Activated CD4-positive, alpha-beta memory T cell treated with anti-CD3 and anti-CD28 coated beads, Interleukin-2, amount 10 ng/mL, durations not matched to agents 7 days and 5 days (primary cell): ENCODE measurements around the gene LASP1NB.
"Not testable (repeated sequence)": the region's sequence is repeated elsewhere in the genome, so short reads cannot be mapped to it uniquely, and the experiment has no call there.

ENCODE experiments used
- CTCF ChIA-PET: fragments of 350-600 bp; sonication (Branson Sonifier 250); formaldehyde crosslinking; loops from one replicate; lab custom pipeline; 2021; ENCODE audit warnings: antibody characterized with exemption, inconsistent platforms; lab: Charles Lee
- POLR2A ChIA-PET: fragments of 350-600 bp; sonication (Branson Sonifier 250); formaldehyde crosslinking; loops from one replicate; lab custom pipeline; 2021; ENCODE audit warnings: antibody characterized with exemption; lab: Charles Lee
- DNase-seq: peaks from one replicate; pipeline ENCODE4 v3.0.0-alpha.2; 2020
- H3K27ac Mint-ChIP-seq: one replicate; pipeline ENCODE4 v1.8.0; 2021; ENCODE audit warnings: mild to moderate bottlenecking, mixed read lengths
- H3K27me3 Mint-ChIP-seq: one replicate; pipeline ENCODE4 v1.8.0; 2021; ENCODE audit warnings: mixed read lengths
- H3K36me3 Mint-ChIP-seq: one replicate; pipeline ENCODE4 v1.8.0; 2021; ENCODE audit warnings: low read depth, mixed read lengths
- H3K4me1 Mint-ChIP-seq: one replicate; pipeline ENCODE4 v1.8.0; 2021; ENCODE audit warnings: mixed read lengths
- H3K4me3 Mint-ChIP-seq: one replicate; pipeline ENCODE4 v1.8.0; 2021; ENCODE audit warnings: mild to moderate bottlenecking, mixed read lengths
- H3K9me3 Mint-ChIP-seq: one replicate; pipeline ENCODE4 v1.8.0; 2021; ENCODE audit warnings: mixed read lengths

Gene LASP1NB

DNA sequence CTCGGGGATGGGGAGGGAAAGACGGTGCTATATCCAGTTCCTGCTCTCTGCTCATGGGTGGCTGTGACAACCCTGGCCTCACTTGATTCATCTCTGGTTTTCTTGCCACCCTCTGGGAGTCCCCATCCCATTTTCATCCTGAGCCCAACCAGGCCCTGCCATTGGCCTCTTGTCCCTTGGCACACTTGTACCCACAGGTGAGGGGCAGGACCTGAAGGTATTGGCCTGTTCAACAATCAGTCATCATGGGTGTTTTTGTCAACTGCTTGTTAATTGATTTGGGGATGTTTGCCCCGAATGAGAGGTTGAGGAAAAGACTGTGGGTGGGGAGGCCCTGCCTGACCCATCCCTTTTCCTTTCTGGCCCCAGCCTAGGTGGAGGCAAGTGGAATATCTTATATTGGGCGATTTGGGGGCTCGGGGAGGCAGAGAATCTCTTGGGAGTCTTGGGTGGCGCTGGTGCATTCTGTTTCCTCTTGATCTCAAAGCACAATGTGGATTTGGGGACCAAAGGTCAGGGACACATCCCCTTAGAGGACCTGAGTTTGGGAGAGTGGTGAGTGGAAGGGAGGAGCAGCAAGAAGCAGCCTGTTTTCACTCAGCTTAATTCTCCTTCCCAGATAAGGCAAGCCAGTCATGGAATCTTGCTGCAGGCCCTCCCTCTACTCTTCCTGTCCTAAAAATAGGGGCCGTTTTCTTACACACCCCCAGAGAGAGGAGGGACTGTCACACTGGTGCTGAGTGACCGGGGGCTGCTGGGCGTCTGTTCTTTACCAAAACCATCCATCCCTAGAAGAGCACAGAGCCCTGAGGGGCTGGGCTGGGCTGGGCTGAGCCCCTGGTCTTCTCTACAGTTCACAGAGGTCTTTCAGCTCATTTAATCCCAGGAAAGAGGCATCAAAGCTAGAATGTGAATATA, 4.8 kb upstream of the LASP1NB start:
- H3K36me3 Mint-ChIP-seq, result peaks cover 45% of the 10 kb centered on the region
- no peaks in the 10 kb centered on the region for H3K27me3 Mint-ChIP-seq
- POLR2A ChIA-PET, result no interaction called here
- H3K9me3 Mint-ChIP-seq, result no peaks in the 10 kb centered on the region
- H3K27ac Mint-ChIP-seq, result peak overlapping the region; percentile 44
- CTCF ChIA-PET, result no interaction called here
- no peak overlapping the region for H3K4me3 Mint-ChIP-seq
- H3K4me1 Mint-ChIP-seq, result peaks cover 16% of the 10 kb centered on the region
- no peak for DNase-seq

DNA sequence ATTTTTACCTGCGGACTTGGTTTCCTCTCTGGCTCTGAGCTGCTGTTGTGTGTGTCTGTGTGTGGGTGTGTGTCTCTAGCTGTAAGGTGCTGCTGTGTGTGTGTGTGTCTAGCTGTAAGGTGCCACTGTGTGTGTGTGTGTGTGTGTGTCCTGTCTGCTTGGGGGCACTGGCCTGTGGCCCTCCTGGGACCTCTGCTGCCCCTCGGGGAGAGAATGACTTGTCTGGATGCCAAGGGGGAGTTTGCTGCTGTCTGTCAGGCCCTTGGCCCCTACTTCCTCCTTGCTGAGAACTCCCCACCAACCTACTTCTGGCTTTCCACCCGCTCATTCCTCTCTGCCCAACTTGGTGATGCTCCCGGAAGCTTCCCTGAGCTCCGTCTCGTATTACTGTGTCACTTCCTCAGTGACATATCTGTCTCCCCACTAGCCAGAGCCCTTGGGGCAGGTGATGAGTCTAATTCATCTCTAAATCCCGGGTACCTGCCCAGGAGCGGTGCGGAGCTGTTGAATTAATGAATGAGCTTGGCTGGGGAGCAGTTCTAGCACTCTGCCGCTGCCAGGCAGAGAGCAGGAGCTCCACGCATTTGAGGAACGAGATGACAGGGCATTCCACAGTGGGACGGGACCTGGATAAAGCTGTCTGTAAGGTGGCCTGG, 3.5 kb upstream of the LASP1NB start:
- Mint-ChIP-seq H3K36me3 (peaks cover 35% of the 10 kb centered on the region), H3K4me3 (no peak overlapping the region), H3K9me3 (no peaks in the 10 kb centered on the region), H3K27me3 (no peaks in the 10 kb centered on the region), H3K27ac (no peak overlapping the region), H3K4me1 (peaks cover 29% of the 10 kb centered on the region)
- POLR2A ChIA-PET, result interaction anchor here (1.2 to 1.8 kb wide), 2 partner anchors 11 to 51 kb away, joined by 4 to 5 read pairs; no protein-coding TSS in a partner anchor
- CTCF ChIA-PET, result no interaction called here
- DNase-seq, result peak; percentile 15

- DNase-seq, result peak; percentile 15
- ChIA-PET POLR2A (interaction anchor here (1.2 to 4.4 kb wide), 3 partner anchors 10 to 52 kb away, joined by 4 to 20 read pairs (median 5); partner anchors contain the start of gene LASP1), CTCF (interaction anchor here (0.5 to 2.0 kb wide), 7 partner anchors 10 to 242 kb away, joined by 3 to 7 read pairs (median 3); no protein-coding TSS in a partner anchor)
- Mint-ChIP-seq H3K36me3 (peaks cover 26% of the 10 kb centered on the region), H3K27me3 (no peaks in the 10 kb centered on the region), H3K4me1 (peaks cover 29% of the 10 kb centered on the region), H3K4me3 (no peak overlapping the region), H3K27ac (no peak overlapping the region), H3K9me3 (no peaks in the 10 kb centered on the region)
Observed at GRCh38 chr17:38922538-38923297, 2.7 kb upstream of the LASP1NB start.

DNA sequence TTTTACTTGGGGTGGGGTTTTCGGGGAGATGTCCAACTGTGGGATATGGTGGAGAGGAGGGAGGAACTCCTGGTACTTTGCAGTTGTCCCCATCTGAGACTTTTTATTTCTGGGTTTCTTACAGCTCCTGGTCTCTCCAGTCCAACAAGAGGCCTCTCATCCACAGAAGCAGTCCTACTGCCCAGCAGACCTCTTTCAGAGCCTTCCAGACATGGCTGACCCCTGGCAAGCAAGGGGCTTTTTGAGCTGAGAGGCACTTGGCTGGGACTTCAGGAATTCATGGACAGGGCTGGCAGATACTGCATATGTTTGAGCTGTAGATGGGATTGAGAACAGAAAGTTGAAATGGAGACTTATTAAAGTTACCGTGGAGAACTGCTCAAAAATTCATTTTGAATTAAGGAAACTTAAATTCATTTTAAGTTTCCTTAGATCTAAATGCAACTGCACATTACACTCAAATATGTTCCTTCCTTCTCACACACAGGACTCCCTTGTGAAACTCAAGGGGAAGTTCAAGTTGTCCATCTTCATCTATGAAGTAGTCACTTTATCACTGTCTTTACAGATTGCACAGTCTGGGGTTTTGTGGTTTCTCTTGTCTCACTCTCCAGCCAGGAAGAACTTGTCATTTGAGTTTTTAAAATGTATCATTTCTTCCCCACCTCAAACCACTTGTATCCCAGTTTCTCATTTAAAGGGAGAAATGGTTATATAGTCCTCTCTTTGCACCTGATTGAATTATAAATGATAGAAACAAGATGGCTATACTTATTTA, 1.1 kb downstream of the LASP1NB start:
- Mint-ChIP-seq H3K9me3 (no peaks in the 10 kb centered on the region), H3K27me3 (no peaks in the 10 kb centered on the region), H3K27ac (no peak overlapping the region), H3K36me3 (no peaks in the 10 kb centered on the region), H3K4me1 (peaks cover 29% of the 10 kb centered on the region), H3K4me3 (no peak overlapping the region)
- CTCF ChIA-PET, result interaction anchor here (1.0 to 1.7 kb wide), 3 partner anchors 28 to 238 kb away, joined by 3 to 6 read pairs (median 4); no protein-coding TSS in a partner anchor
- DNase-seq, result no peak
- POLR2A ChIA-PET, result interaction anchor here (0.5 to 4.4 kb wide), 4 partner anchors 8 to 72 kb away, joined by 3 to 20 read pairs (median 8); partner anchors contain the start of genes LASP1 and RPL23

DNA sequence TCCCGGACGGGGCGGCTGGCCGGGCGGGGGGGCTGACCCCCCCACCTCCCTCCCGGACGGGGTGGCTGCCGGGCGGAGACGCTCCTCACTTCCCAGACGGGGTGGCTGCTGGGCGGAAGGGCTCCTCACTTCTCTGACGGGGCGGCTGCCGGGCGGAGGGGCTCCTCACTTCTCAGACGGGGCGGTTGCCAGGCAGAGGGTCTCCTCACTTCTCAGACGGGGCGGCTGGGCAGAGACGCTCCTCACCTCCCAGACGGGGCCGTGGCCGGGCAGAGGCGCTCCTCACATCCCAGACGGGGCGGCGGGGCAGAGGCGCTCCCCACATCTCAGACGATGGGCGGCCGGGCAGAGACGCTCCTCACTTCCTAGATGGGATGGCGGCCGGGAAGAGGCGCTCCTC, 5.4 kb downstream of the LASP1NB start:
- POLR2A ChIA-PET, H3K9me3 Mint-ChIP-seq: not testable (repeated sequence)

GRCh38 chr17:38933962-38934361, 8.5 kb downstream of the LASP1NB start:
- not testable (repeated sequence) for H3K36me3 Mint-ChIP-seq, H3K4me1 Mint-ChIP-seq, H3K27ac Mint-ChIP-seq, H3K4me3 Mint-ChIP-seq, H3K9me3 Mint-ChIP-seq, DNase-seq
- CTCF ChIA-PET, result interaction anchor here (2.3 kb wide), 1 partner anchor 10 kb away, joined by 7 read pairs; no protein-coding TSS in a partner anchor
- H3K27me3 Mint-ChIP-seq, result peaks cover 15% of the 10 kb centered on the region
- POLR2A ChIA-PET, result interaction anchor here (0.7 to 1.5 kb wide), 2 partner anchors 7 to 80 kb away, joined by 3 read pairs; partner anchors contain the start of gene RPL23

More for the DNA sequence above, 5.4 kb downstream of the LASP1NB start:
- CTCF ChIA-PET, H3K27me3 Mint-ChIP-seq, H3K36me3 Mint-ChIP-seq, DNase-seq, H3K27ac Mint-ChIP-seq, H3K4me3 Mint-ChIP-seq: not testable (repeated sequence)
- H3K4me1 Mint-ChIP-seq, result peaks cover 14% of the 10 kb centered on the region

- Mint-ChIP-seq H3K27me3 (peaks cover 11% of the 10 kb centered on the region), H3K4me1 (peaks cover 8% of the 10 kb centered on the region), H3K9me3 (no peaks in the 10 kb centered on the region), H3K4me3 (no peak overlapping the region), H3K36me3 (no peaks in the 10 kb centered on the region), H3K27ac (no peak overlapping the region)
- no peak for DNase-seq
- POLR2A ChIA-PET, result interaction anchor here (1.2 kb wide), 1 partner anchor 32 kb away, joined by 3 read pairs; no protein-coding TSS in a partner anchor
- CTCF ChIA-PET, result interaction anchor here (0.6 to 1.5 kb wide), 4 partner anchors 16 to 71 kb away, joined by 3 to 4 read pairs (median 4); no protein-coding TSS in a partner anchor
Observed at GRCh38 chr17:38939987-38940386, 14.6 kb downstream of the LASP1NB start.

DNA sequence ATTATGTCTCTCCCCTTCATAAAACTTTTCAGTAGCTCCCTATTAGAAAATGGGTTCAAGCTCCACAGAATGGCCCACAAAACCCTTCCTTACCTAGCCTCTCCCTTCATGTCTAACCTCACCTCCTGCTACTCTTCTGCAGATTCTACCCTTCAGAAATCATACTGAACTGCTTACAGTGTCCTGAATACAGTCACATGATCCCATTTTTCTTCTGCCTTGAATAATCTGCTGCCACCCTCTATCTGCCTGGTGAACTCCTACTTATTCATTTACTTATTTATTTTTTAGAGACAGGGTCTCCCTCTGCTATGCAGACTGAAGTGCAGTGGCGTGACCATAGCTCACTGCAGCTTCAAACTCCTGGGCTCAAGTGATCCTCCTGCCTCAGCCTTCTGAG, 15.0 kb downstream of the LASP1NB start:
- no peaks in the 10 kb centered on the region for H3K9me3 Mint-ChIP-seq
- H3K4me3 Mint-ChIP-seq, result no peak overlapping the region
- ChIA-PET CTCF (interaction anchor here (0.6 to 1.5 kb wide), 4 partner anchors 17 to 71 kb away, joined by 3 to 4 read pairs (median 4); no protein-coding TSS in a partner anchor), POLR2A (interaction anchor here (1.2 kb wide), 1 partner anchor 32 kb away, joined by 3 read pairs; no protein-coding TSS in a partner anchor)
- H3K4me1 Mint-ChIP-seq, result peaks cover 8% of the 10 kb centered on the region
- no peak for DNase-seq
- no peaks in the 10 kb centered on the region for H3K36me3 Mint-ChIP-seq
- no peak overlapping the region for H3K27ac Mint-ChIP-seq
- peaks cover 9% of the 10 kb centered on the region for H3K27me3 Mint-ChIP-seq

DNA sequence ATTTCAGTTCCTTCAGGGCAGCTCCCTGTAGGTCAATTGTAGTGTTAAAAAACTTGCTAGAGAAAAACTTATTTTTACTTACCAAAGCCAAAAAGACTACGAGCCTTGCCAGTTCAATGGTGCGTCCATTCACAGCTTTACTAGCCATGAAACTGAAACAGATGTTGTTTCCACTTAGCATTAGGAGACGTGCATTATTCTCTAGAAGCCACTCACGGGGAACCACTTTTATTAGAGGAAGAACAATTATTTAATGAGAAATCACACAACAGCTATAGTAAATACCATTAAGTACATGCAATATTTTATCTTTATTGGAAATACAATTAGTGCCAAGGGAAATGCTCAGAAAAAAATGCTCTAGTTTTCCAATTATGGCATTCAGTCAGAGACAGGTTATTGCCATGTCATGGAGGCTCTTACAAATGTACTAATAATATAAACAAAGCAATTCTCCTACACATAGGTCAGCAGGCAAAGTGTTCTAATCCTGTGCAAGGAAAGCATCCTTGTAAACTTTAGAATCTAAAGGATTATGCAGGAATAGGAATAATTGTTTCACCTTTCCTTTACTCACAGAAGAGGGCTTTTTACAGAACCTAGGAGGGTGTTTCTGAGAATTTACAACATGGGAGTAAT, 17.4 kb downstream of the LASP1NB start:
- Mint-ChIP-seq H3K27ac (no peak overlapping the region), H3K4me3 (no peak overlapping the region), H3K27me3 (peaks cover 2% of the 10 kb centered on the region), H3K36me3 (no peaks in the 10 kb centered on the region), H3K9me3 (no peaks in the 10 kb centered on the region), H3K4me1 (peaks cover 8% of the 10 kb centered on the region)
- CTCF ChIA-PET, result interaction anchor here (0.8 to 2.1 kb wide), 3 partner anchors 10 to 40 kb away, joined by 3 to 9 read pairs (median 4); partner anchors contain the start of gene LASP1NB
- DNase-seq, result no peak
- POLR2A ChIA-PET, result interaction anchor here (1.4 to 1.6 kb wide), 2 partner anchors 17 to 73 kb away, joined by 3 to 6 read pairs; partner anchors contain the start of genes LASP1 and LASP1NB

DNA sequence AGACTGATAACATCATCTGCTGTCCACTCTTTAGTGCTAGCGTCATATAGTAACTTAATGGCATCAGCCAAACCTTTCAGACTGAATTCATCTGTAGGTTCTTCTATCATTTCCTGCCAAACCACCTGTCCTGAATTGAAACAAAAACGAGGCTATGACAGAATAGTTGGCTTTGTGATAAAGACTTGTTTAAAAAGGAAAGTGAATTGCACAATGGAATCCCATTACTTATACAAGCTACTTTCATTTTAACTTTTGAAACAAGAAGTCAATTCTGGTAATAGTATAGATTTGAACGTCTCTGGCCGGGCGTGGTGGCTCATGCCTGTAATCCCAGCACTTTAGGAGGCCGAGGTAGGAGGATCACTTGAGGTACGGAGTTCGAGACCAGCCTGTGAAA, 18.2 kb downstream of the LASP1NB start:
- Mint-ChIP-seq H3K27ac (no peak overlapping the region), H3K4me1 (peaks cover 8% of the 10 kb centered on the region), H3K36me3 (no peaks in the 10 kb centered on the region), H3K9me3 (no peaks in the 10 kb centered on the region), H3K4me3 (no peak overlapping the region), H3K27me3 (no peaks in the 10 kb centered on the region)
- POLR2A ChIA-PET, result interaction anchor here (1.4 to 1.6 kb wide), 2 partner anchors 18 to 74 kb away, joined by 3 to 6 read pairs; partner anchors contain the start of genes LASP1 and LASP1NB
- DNase-seq, result no peak
- CTCF ChIA-PET, result interaction anchor here (0.8 to 2.1 kb wide), 4 partner anchors 11 to 73 kb away, joined by 3 to 9 read pairs (median 4); partner anchors contain the start of gene LASP1NB

DNA sequence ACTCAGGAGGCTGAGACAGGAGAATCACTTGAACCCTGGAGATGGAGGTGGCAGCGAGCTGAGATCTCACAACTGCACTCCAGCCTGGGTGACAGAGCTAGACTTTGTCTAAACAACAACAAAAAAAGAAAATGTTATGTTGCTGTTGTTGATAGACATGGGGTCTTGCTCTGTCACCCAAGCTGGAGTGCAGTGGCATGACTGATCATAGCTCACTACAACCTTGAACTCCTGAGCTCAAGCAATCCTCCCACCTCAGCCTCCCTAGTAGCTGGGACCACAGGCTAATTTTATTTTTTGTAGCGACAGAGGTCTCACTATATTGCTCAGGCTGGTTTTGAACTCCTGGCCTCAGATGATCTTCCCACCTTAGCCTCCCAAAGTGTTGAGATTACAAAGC, 21.8 kb downstream of the LASP1NB start:
- POLR2A ChIA-PET, result interaction anchor here (0.7 kb wide), 1 partner anchor 11 kb away, joined by 3 read pairs; no protein-coding TSS in a partner anchor
- Mint-ChIP-seq H3K9me3 (no peaks in the 10 kb centered on the region), H3K4me1 (peaks cover 8% of the 10 kb centered on the region), H3K27me3 (peaks cover 2% of the 10 kb centered on the region), H3K4me3 (no peak overlapping the region), H3K36me3 (no peaks in the 10 kb centered on the region), H3K27ac (no peak overlapping the region)
- DNase-seq, result peak; percentile 29
- CTCF ChIA-PET, result interaction anchor here (0.6 to 1.4 kb wide), 6 partner anchors 9 to 1203 kb away, joined by 3 to 7 read pairs (median 3); no protein-coding TSS in a partner anchor
